GM21737 (cell line): ENCODE results near the gene DCAF10.
"Not testable (repeated sequence)": the region's sequence is repeated elsewhere in the genome, so short reads cannot be mapped to it uniquely, and the experiment has no call there.

Source experiments
- ATAC-seq: cut with Tn5 transposase; IDR thresholded peaks from one replicate; pipeline ENCODE4 v1.9.1; 2021; ENCODE audit warnings: mild to moderate bottlenecking, moderate library complexity; ENCODE audit not compliant: unreplicated experiment

Gene DCAF10

GRCh38 chr9:37906312-37907239, 106.0 kb downstream of the DCAF10 start:
- no peak for ATAC-seq

GRCh38 chr9:37908283-37908682, 107.7 kb downstream of the DCAF10 start:
- no peak for ATAC-seq

- ATAC-seq = no peak
Measured at GRCh38 chr9:37908698-37909186, 108.1 kb downstream of the DCAF10 start.

- no peak for ATAC-seq
Measured at GRCh38 chr9:37909326-37909725, 108.7 kb downstream of the DCAF10 start.

- ATAC-seq = not testable (repeated sequence)
Measured at GRCh38 chr9:37909836-37910235, 109.2 kb downstream of the DCAF10 start.

GRCh38 chr9:37910271-37910670, 109.7 kb downstream of the DCAF10 start:
- no peak for ATAC-seq

- ATAC-seq = no peak
Measured at GRCh38 chr9:37911271-37911681, 110.7 kb downstream of the DCAF10 start.

GRCh38 chr9:37913480-37914153, 113.0 kb downstream of the DCAF10 start:
- ATAC-seq = no peak

- no peak for ATAC-seq
Measured at GRCh38 chr9:37914154-37914551, 113.6 kb downstream of the DCAF10 start.

GRCh38 chr9:37914701-37915358, 114.2 kb downstream of the DCAF10 start:
- no peak for ATAC-seq

GRCh38 chr9:37915911-37916470, 115.4 kb downstream of the DCAF10 start:
- ATAC-seq = no peak

GRCh38 chr9:37916471-37917312, 116.1 kb downstream of the DCAF10 start:
- no peak for ATAC-seq
